Neural progenitor cell (in vitro differentiated cells): ENCODE measurements around the gene FUS. TPM values are rescaled to one million over a fixed set of nuclear protein-coding genes. Genes with fewer than 3 reads are reported as not detected.
A peak's percentile ranks its signal among the peaks of the same experiment; 100 is the strongest.
"Not testable (repeated sequence)": the region's sequence is repeated elsewhere in the genome, so short reads cannot be mapped to it uniquely, and the experiment has no call there.

Source experiments
- DNase-seq: peaks from one replicate; pipeline ENCODE4 v3.0.0-alpha.2; 2016; ENCODE audit warnings: low spot score
- H2AFZ ChIP-seq: fragments of 200-600 bp; sonication (generic); replicated peaks from 2 replicates; pipeline ENCODE4 v1.6.1; 2016; ENCODE audit warnings: antibody characterized with exemption
- H3F3A ChIP-seq: fragments of 200-600 bp; sonication (generic); 2 replicates; pipeline ENCODE4 v1.6.1; 2016; ENCODE audit warnings: antibody characterized with exemption, low read depth
- H3K27ac ChIP-seq: fragments of 200-600 bp; sonication (generic); 2 replicates; pipeline ENCODE4 v1.5.1; 2016; ENCODE audit warnings: mild to moderate bottlenecking
- H3K27me3 ChIP-seq: fragments of 200-600 bp; sonication (generic); 2 replicates; pipeline ENCODE4 v1.6.1; 2016; ENCODE audit warnings: mild to moderate bottlenecking, moderate library complexity
- H3K36me3 ChIP-seq: fragments of 200-600 bp; sonication (generic); 2 replicates; pipeline ENCODE4 v1.5.1; 2016
- H3K4me1 ChIP-seq: fragments of 200-600 bp; sonication (generic); 2 replicates; pipeline ENCODE4 v1.6.1; 2016; ENCODE audit warnings: mixed run types
- H3K4me2 ChIP-seq: fragments of 200-600 bp; sonication (generic); 2 replicates; pipeline ENCODE4 v1.6.1; 2016
- H3K4me3 ChIP-seq: fragments of 200-600 bp; sonication (generic); 2 replicates; pipeline ENCODE4 v1.5.1; 2016
- H3K79me2 ChIP-seq: fragments of 200-600 bp; sonication (generic); 2 replicates; pipeline ENCODE4 v1.6.1; 2016; ENCODE audit warnings: low read depth
- H3K9ac ChIP-seq: fragments of 200-600 bp; sonication (generic); 2 replicates; pipeline ENCODE4 v1.6.1; 2016
- H3K9me3 ChIP-seq: fragments of 200-600 bp; sonication (generic); 2 replicates; pipeline ENCODE4 v1.5.1; 2016; ENCODE audit warnings: low read depth
- H4K20me1 ChIP-seq: fragments of 200-600 bp; sonication (generic); 2 replicates; pipeline ENCODE4 v1.6.1; 2016; ENCODE audit warnings: low read depth
- H3K27ac Mint-ChIP-seq: 3 replicates; pipeline ENCODE4 v1.8.0; 2021; ENCODE audit warnings: mixed read lengths
- H3K27me3 Mint-ChIP-seq: 2 replicates; pipeline ENCODE4 v1.8.0; 2022; ENCODE audit warnings: low read depth, mild to moderate bottlenecking, inconsistent platforms, moderate library complexity, mixed read lengths; ENCODE audit not compliant: insufficient read depth
- H3K36me3 Mint-ChIP-seq: 3 replicates; pipeline ENCODE4 v1.8.0; 2021; ENCODE audit warnings: mixed read lengths
- H3K4me1 Mint-ChIP-seq: 3 replicates; pipeline ENCODE4 v1.8.0; 2021; ENCODE audit warnings: mixed read lengths
- H3K4me3 Mint-ChIP-seq: 3 replicates; pipeline ENCODE4 v1.8.0; 2021; ENCODE audit warnings: mild to moderate bottlenecking, moderate library complexity, mixed read lengths
- H3K9me3 Mint-ChIP-seq: 3 replicates; pipeline ENCODE4 v1.8.0; 2020; ENCODE audit warnings: mixed read lengths
- EZH2 ChIP-seq: fragments of 200-600 bp; sonication (generic); IDR thresholded peaks from 2 replicates; pipeline ENCODE4 v1.6.1; 2017; ENCODE audit warnings: antibody characterized with exemption, mild to moderate bottlenecking, moderate library complexity
- EZH2phosphoT487 ChIP-seq: fragments of 200-600 bp; sonication (generic); IDR thresholded peaks from 2 replicates; pipeline ENCODE4 v1.6.1; 2017; ENCODE audit warnings: antibody characterized with exemption
- total RNA-seq: library from RNA; depleted of rRNA; stranded (reverse); fragments of >200 nt; gene quantifications from 2 replicates; pipeline ENCODE4 v1.2.3, GENCODE V29; 2015; ENCODE audit warnings: low replicate concordance
- TF ChIP-seq, protein P1 (sequence below): fragments of 200-600 bp; sonication (generic); IDR thresholded peaks from 2 replicates; pipeline ENCODE4 v1.5.1; 2017; ENCODE audit warnings: antibody characterized with exemption, mild to moderate bottlenecking

The FUS gene
- total RNA-seq, 1 donor from 2014 or later: 81.7 TPM

DNA sequence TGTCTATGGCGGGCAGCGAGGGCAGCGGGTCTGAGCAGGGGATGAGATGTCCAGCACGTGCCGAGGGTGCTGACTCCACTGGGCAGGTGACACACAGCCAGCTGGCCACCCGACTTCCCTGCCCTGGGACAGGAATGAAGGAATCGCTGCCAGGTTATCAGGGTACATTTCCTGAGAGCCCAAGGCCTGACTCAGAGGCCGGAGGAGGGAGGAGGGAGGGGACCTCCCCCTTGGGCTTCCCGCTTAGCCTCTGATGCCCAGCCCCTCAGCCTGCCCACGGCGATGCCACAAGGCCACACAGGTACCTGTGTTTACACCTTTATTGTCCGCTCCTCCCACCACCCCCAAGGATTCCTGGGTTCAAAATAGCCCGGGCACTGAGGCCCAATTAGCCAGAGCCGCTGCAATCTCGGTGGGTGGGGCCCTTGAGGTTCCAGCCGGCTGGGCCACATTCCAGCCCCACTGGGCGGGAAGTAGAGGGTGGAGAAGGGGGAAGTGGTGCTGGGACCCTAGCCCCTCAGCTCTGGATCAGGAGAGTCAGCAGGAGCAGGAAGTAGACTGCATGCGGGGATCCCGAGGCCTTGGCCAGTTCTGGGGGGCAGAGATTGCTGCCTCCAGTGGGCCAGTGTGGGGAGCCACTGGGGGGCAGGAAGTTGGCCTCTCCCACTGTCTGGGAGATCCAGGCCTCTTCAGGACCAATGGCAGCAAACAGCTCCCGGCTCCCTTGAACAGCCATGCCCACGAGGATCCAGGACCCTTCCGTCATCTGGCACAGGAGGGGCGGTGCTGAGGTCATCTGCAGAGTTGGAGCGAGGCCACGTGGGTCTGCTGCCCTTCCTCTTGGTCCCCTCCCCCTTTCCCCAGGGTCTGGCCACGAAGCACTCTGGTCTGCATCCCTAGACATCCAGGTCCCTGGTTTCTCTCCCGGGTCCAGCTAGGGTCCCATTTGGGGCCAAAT lies 41.0 kb upstream of the FUS start:
- Mint-ChIP-seq H3K27ac (no peak overlapping the region), H3K27me3 (peaks cover 6% of the 10 kb centered on the region), H3K9me3 (no peaks in the 10 kb centered on the region), H3K4me3 (no peak overlapping the region), H3K36me3 (no peaks in the 10 kb centered on the region), H3K4me1 (peaks cover 37% of the 10 kb centered on the region)
- H3K27ac ChIP-seq: no peak overlapping the region
- H3K9ac ChIP-seq: no peak overlapping the region
- H2AFZ ChIP-seq: no peak overlapping the region
- H3K79me2 ChIP-seq: no peaks in the 10 kb centered on the region
- DNase-seq: peak; percentile 17
- no peak overlapping the region for H3K4me3 ChIP-seq
- H3K27me3 ChIP-seq: peaks cover 13% of the 10 kb centered on the region
- H3K4me1 ChIP-seq: peaks cover 22% of the 10 kb centered on the region
- peaks cover under 1% of the 10 kb centered on the region for H4K20me1 ChIP-seq
- H3F3A ChIP-seq: peaks cover 28% of the 10 kb centered on the region
- TF ChIP-seq, protein P1, sequence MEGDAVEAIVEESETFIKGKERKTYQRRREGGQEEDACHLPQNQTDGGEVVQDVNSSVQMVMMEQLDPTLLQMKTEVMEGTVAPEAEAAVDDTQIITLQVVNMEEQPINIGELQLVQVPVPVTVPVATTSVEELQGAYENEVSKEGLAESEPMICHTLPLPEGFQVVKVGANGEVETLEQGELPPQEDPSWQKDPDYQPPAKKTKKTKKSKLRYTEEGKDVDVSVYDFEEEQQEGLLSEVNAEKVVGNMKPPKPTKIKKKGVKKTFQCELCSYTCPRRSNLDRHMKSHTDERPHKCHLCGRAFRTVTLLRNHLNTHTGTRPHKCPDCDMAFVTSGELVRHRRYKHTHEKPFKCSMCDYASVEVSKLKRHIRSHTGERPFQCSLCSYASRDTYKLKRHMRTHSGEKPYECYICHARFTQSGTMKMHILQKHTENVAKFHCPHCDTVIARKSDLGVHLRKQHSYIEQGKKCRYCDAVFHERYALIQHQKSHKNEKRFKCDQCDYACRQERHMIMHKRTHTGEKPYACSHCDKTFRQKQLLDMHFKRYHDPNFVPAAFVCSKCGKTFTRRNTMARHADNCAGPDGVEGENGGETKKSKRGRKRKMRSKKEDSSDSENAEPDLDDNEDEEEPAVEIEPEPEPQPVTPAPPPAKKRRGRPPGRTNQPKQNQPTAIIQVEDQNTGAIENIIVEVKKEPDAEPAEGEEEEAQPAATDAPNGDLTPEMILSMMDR: no peak
- no peak for TF ChIP-seq EZH2phosphoT487
- TF ChIP-seq EZH2: no peak
- no peaks in the 10 kb centered on the region for H3K36me3 ChIP-seq
- no peaks in the 10 kb centered on the region for H3K9me3 ChIP-seq
- no peak overlapping the region for H3K4me2 ChIP-seq

DNA sequence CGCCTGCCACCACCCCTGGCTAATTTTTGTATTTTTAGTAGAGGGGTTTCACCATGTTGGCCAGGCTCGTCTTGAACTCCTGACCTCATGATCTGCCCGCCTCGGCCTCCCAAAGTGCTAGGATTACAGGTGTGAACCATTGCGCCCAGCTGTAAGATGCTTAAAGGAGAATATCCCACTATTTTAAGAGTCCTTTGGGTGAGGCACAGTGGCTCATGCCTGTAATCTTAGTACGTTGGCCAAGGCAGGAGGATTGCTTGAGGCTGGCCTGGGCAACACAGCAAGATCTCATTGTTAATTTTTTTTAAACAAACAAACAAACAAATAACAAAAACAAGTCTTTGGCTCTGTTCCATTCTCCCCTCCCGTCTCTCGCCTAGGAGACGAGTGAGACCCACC lies 38.9 kb upstream of the FUS start:
- peak overlapping the region; percentile 10 for H3K27ac Mint-ChIP-seq
- H3K79me2 ChIP-seq, H3K36me3 Mint-ChIP-seq, H3K4me3 ChIP-seq, H3K9me3 Mint-ChIP-seq, H4K20me1 ChIP-seq, H3K27ac ChIP-seq, H3K9me3 ChIP-seq, H3K36me3 ChIP-seq, H3K9ac ChIP-seq, H2AFZ ChIP-seq, H3K4me1 ChIP-seq, DNase-seq: not testable (repeated sequence)
- peak overlapping the region; percentile 69 for H3K4me2 ChIP-seq
- H3K27me3 Mint-ChIP-seq: peaks cover 12% of the 10 kb centered on the region
- peaks cover 14% of the 10 kb centered on the region for H3F3A ChIP-seq
- H3K4me3 Mint-ChIP-seq: peak overlapping the region; percentile 82
- H3K4me1 Mint-ChIP-seq: peaks cover 23% of the 10 kb centered on the region
- peaks cover 21% of the 10 kb centered on the region for H3K27me3 ChIP-seq

DNA sequence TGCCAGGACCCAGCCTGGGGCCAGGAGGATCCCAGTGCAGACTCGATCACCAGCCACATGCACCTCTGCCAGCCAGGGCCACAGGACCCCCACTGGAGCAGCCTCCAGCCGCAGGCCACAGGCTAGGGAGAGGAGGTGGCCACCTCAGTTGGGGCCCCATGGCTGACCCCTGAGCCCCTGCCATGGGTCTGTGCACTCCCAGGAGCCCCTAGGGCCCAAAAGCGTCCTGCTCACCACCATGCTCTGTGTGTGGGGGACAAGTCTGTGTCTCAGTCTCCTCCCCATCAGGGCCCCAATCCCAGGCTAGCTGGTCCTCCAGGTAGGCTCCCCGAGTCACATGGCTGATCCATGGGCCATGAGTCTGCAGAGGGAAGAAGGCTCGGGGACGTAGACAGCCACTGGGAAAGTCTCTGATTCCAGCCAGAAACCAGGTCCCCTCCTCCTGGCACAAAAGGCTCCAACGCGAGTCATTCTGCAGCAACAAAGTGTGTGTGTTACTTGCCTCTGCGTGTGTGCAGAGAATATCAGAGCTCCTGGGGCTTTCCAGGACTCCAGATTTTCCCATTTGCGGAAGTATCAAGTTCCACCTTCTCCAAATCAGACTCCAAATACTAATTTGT lies 38.3 kb upstream of the FUS start:
- H3K9me3 Mint-ChIP-seq: no peaks in the 10 kb centered on the region
- H3K4me1 Mint-ChIP-seq: peaks cover 22% of the 10 kb centered on the region
- peak overlapping the region; percentile 42 for H3K4me3 ChIP-seq
- no peaks in the 10 kb centered on the region for H3K9me3 ChIP-seq
- peaks cover 9% of the 10 kb centered on the region for H3K27me3 Mint-ChIP-seq
- no peak for TF ChIP-seq EZH2
- TF ChIP-seq, protein P1: no peak
- TF ChIP-seq EZH2phosphoT487: no peak
- H3K4me2 ChIP-seq: peak overlapping the region; percentile 69
- peaks cover 26% of the 10 kb centered on the region for H3K27me3 ChIP-seq
- peaks cover 14% of the 10 kb centered on the region for H3F3A ChIP-seq
- H3K27ac ChIP-seq: peak overlapping the region; percentile 15
- peak overlapping the region; percentile 83 for H3K27ac Mint-ChIP-seq
- H3K36me3 Mint-ChIP-seq: no peaks in the 10 kb centered on the region
- no peak for DNase-seq
- no peaks in the 10 kb centered on the region for H3K36me3 ChIP-seq
- no peaks in the 10 kb centered on the region for H3K79me2 ChIP-seq
- no peak overlapping the region for H2AFZ ChIP-seq
- H3K9ac ChIP-seq: no peak overlapping the region
- peaks cover 5% of the 10 kb centered on the region for H3K4me1 ChIP-seq
- H4K20me1 ChIP-seq: no peaks in the 10 kb centered on the region
- H3K4me3 Mint-ChIP-seq: peak overlapping the region; percentile 82
